GM12892 (cell line): Measurements from ENCODE around the gene EDEM1. TPM values are rescaled to one million over a fixed set of nuclear protein-coding genes. Genes with fewer than 3 reads are reported as not detected.
"Not testable (repeated sequence)": the region's sequence is repeated elsewhere in the genome, so short reads cannot be mapped to it uniquely, and the experiment has no call there.

Experiments
- DNase-seq: peaks from one replicate; pipeline ENCODE4 v3.0.0; 2011; ENCODE audit not compliant: insufficient read length
- FAIRE-seq: peaks from 2 replicates; lab custom pipeline; 2011; peaks lifted over from hg19 to GRCh38; lab: Jason Lieb, UNC
- POLR2A ChIP-seq: IDR thresholded peaks from 2 replicates; pipeline ENCODE4 v1.6.1; 2011; ENCODE audit warnings: low read depth, low read length, control low read depth
- POLR2AphosphoS5 ChIP-seq: IDR thresholded peaks from 2 replicates; pipeline ENCODE4 v1.6.1; 2011; ENCODE audit warnings: low read depth, low read length, control low read depth
- TAF1 ChIP-seq: IDR thresholded peaks from 2 replicates; pipeline ENCODE4 v1.6.1; 2011; ENCODE audit warnings: low read depth, mild to moderate bottlenecking, control low read depth, low read length, borderline replicate concordance
- polyA plus RNA-seq: library from polyadenylated mRNA; unstranded; fragments of >200 nt; gene quantifications from one replicate; pipeline ENCODE4 v1.2.1, GENCODE V29; 2012; ENCODE audit warnings: missing spikeins, inconsistent platforms; ENCODE audit not compliant: missing spikeins

EDEM1 gene
- 79.9 TPM for polyA plus RNA-seq

DNA sequence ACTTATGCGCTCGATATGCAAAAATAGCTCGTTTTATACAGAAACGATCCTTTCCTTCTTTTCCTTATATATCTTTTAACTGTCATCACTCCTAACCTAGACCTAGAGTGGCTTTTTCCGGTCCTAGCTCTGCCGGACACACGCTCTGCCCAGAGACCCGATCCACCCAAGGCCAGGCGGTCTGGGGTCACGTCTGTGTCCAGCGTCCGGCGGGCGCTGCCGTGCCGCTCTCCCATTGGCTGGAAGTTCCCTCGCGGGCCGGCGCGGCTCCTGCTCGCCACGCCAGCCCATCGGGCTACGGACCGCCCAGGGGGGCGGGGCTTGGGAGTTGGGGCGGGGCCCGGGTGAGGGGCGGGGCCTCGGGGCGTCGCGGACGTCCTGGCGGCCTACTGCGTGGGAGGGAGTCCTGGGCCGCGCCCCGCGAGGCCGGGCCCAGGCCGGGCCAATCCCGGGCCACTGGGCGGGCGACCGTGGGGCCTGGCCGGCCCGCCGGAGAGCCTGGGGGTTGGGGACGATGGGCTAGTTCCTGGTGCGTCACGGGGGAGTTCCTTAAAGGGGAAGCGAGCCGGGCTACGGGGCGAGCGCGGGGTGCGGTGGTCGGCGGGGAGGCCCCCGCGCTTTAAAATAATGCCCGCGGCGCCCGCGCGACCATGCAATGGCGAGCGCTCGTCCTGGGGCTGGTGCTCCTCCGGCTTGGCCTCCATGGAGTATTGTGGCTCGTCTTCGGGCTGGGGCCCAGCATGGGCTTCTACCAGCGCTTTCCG is at the start of gene EDEM1:
TSS of gene EDEM1 (plus strand) at position 552 of the 764 bp plus-strand sequence. CDS start at position 651, 99 bp downstream.
- FAIRE-seq (peak; percentile 95), DNase-seq (peak; percentile 93)
- TF ChIP-seq TAF1 (no peak), POLR2A (peak; percentile 69), POLR2AphosphoS5 (peak; percentile 51)

DNA sequence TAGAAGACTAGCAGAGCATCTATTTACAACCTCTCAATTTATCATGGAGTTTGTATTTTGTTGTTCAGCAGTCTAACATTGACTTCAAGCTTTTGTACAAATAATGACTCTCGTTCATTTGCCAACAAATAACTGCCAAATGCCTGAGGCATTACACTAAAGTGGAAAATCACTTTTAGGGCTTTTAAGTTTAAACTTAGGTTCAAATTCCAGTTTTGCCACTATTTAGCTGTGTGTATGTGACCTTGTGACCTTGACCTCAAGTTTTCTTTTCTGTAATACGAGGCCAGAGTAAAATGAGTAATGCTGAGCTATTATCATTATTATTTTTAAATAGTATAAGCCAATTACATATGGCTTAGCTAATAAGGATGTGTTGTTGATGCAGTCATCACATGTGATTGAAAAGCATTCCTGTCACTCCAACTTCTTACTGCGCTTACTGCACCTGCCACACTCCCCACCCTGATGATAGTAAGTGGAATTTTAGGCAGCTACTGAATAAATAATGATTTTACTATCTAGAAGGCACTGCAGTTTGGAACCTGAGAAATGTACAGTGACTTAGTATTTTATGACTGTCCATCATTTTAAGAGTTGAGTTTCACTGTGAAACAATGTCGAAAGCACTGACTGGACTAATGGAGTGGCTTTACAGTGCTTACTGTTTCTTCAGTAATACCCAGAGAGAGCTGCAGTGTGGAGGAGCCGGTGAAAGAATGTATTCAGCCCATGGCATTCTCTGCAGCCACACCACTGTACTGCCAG is 49.1 kb upstream of the EDEM1 start:
- DNase-seq (no peak), FAIRE-seq (no peak)
- TF ChIP-seq POLR2AphosphoS5, result no peak

DNA sequence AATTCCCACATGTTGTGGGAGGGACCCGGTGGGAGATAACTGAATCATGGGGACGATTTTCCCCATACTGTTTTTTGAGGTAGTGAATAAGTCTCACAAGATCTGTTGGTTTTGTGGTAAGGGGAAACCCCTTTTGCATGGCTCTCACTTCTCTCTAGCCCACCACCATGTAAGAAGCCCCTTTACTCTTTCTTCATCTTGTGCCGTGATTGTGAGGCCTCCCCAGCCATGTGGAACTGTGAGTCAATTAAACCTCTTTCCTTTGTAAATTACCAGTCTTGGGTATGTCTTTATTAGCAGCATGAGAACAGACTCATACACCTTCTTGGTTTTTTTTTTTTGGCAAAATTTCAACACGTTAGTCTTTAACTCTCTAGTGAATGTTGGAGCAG is 47.3 kb upstream of the EDEM1 start:
- FAIRE-seq (no peak), DNase-seq (no peak)
- no peak for TF ChIP-seq POLR2AphosphoS5

DNA sequence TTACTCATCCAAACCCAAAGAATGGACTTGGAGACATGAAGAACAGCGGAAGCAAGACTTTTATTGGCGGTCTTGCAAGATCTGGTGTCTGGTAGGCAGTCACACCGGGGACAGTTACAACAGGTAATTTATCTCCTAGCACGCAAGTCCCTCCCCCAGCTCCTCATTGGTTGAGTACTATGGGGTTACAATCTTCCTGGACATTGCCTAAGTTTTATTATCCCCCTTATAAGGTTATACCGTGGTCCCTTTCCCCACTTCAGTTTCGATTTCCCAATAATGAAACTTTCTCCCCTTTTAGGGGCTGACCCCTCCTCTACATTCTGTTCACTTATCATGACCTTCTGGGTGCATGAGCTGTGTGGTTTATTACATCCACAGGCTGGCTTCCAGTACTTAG is 46.7 kb upstream of the EDEM1 start:
- FAIRE-seq, result no peak
- no peak for DNase-seq
- TF ChIP-seq TAF1 (no peak), POLR2A (no peak)

DNA sequence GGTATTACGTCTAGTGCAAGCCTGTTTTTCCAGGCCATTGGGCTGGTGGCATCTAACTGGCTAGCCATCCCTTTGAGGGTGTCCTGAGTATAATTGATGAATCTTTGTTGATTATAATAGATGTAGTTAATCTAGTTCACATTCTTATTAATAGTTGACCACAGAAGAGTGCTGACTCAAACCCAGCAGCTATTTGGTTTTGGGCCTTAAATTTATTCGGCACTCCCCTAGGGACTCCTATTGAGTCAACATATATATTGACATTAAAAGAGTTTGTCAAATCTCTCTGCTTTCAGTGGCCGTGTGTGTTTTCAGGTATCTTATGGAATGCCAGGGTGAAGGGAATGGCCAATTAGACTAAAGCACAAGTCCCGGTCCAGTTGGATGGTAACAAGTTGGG is 45.7 kb upstream of the EDEM1 start:
- FAIRE-seq (no peak), DNase-seq (no peak)
- TF ChIP-seq POLR2A (no peak), POLR2AphosphoS5 (no peak), TAF1 (no peak)

DNA sequence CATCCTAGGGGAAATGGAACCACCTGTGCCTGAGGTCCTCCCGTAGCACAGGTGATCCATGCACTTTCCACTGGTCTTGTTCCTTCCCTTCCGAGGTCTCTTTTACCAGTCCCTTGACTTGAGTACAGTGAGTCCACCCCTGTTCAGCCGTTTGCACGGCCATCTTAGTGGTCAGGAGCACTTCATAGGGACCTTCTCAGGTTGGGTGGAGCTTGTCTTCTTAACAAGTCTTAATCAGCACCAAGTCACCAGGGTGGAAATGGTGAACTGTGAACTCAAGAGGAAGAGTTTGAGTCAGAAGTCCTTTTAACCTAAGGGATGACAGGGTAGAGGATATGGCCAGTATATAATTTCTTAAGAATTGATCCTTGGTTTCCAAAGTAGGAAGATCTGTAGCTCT is 44.0 kb upstream of the EDEM1 start:
- FAIRE-seq, result no peak
- no peak for TF ChIP-seq POLR2A
- no peak for TF ChIP-seq TAF1
- no peak for DNase-seq

DNA sequence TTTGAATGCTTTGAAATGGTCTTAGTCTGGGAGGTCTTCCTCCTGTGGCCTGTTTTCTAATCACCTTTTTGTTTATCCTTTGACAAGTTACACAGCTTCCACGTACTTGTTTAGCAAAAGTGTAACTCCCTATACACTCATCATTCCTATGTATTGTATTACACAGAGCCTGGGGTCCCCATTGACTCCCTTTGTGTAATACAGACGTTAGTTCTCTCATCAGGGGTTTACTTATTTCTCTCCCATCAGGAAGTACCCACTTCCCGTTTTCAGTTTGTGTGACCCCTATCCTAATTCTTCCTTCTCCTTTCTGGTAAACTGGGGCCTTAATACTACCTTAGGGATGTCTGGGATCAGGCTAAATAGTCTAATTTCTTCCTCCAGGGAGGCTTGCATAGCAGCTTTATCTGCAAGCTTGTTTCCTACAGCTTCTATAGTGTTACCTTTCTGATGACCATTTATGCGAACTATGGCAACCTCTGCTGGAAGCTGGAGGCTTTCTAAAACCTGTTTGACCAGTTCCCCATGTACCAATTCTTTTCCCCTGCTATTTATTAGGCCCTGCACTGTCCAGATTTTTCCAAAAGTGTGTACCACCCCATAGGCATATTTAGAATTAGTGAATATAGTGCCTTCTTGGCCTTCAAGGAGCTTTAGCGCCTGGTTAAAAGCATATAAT is 43.1 kb upstream of the EDEM1 start:
- no peak for TF ChIP-seq POLR2A
- no peak for TF ChIP-seq TAF1
- TF ChIP-seq POLR2AphosphoS5, result no peak
- no peak for FAIRE-seq
- no peak for DNase-seq

DNA sequence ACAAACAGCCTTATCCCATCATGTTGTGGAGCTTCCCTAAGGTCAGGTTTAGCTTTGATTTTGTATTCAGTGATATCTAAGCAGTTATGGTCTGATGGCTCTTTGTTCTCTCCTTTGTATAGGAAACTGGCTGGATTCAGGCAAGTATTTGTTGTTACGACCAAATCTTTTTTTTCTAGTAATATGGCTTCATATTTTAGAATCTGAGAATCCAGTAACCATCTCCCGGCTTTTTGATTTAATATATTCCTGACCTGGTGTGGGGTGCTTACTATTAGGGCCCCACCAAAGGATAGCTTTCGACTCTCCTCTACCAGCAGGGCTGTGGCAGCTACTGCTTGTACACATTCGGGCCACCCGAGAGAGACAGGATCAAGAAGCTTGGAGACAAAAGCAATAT is 42.4 kb upstream of the EDEM1 start:
- FAIRE-seq, result no peak

DNA sequence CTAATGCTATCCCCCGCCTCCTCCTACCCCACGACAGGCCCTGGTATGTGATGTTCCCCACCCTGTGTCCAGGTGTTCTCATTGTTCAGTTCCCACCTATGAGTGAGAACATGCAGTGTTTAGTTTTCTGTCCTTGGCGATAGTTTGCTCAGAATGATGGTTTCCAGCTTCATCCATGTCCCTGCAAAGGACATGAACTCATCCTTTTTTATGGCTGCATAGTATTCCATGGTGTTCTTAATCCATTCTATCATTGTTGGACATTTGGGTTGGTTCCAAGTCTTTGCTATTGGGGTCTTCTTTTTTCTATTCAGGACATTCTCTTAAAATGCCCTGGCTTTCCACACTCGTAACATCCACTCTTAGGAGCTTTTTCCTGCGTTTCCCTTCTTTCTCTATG is 40.4 kb upstream of the EDEM1 start:
- DNase-seq, FAIRE-seq: not testable (repeated sequence)

More for the DNA sequence above, 42.4 kb upstream of the EDEM1 start:
- TF ChIP-seq POLR2A (no peak), TAF1 (no peak), POLR2AphosphoS5 (no peak)
- no peak for DNase-seq

DNA sequence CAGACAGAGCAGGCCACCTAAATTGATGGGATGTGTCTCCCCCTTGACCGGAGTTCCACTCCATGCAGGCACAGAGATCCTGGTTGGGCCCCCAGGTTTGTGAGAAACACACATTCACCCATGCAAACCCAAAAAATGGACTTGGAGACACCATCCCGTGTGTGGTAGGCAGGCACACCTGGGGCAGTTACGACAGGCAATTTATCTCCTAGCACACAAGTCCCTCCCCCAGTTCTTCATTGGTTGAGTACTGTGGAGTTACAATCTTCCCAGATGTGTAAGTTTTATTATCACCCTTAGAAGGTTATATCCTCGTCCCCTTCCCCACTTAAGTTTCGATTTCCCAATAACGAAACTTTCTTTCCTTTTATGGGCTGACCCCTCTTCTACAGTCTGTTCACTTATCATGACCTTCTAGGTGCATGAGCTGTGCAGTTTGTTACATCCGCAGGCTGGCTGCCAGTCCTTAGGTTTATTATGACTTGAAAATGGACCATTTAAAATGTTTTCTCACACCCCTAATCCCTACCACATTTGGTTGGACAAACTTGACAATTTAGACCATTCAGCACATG is 38.1 kb upstream of the EDEM1 start:
- no peak for FAIRE-seq
- no peak for DNase-seq
- no peak for TF ChIP-seq POLR2A
- TF ChIP-seq TAF1, result no peak
- TF ChIP-seq POLR2AphosphoS5, result no peak

DNA sequence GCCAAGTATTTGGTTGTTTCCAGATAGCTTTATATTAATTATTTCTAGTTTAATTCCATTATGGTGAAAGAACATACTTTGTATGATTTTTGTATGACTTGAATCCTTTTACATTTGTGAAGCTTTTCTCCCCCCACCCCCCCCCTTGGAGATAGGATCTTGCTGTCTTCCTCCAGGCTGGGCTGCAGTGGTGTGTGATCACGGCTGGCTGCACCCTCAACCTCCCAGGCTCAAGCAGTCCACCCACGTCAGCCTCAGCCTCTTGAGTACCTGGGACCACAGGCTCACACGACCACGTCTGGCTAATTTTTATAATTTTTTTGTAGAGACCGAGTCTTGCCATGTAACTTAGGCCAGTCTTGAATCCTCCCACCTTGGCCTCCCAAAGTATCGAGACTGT is 35.9 kb upstream of the EDEM1 start:
- FAIRE-seq (no peak), DNase-seq (no peak)
- TF ChIP-seq TAF1 (no peak), POLR2AphosphoS5 (no peak), POLR2A (no peak)

DNA sequence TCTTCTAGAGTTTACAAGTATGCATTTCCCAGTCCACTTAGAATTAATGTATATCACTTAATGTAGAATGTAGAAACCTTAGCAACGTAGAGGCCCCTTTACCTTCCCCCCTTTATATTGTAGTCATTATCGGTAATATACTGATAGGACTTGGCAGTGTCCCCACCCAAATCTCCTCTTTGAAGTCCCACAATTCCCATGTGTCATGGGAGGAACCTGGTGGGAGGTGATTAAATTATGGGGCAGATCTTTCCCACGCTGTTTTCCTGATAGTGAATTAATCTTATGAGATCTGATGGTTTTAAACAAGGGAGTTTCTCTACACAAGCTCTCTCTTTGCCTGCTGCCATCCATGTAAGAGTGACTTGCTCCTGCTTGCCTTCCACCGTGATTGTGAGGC is 34.4 kb upstream of the EDEM1 start:
- DNase-seq (no peak), FAIRE-seq (no peak)
- no peak for TF ChIP-seq POLR2A
- no peak for TF ChIP-seq POLR2AphosphoS5
- TF ChIP-seq TAF1, result no peak
